Islet precursor cell (in vitro differentiated cells): ENCODE data around the gene DPEP1.
"Not testable (repeated sequence)": the region's sequence is repeated elsewhere in the genome, so short reads cannot be mapped to it uniquely, and the experiment has no call there.

ENCODE experiments used
- DNase-seq: peaks from one replicate; pipeline ENCODE4 v3.0.0-alpha.2; 2018

DPEP1 gene

DNA sequence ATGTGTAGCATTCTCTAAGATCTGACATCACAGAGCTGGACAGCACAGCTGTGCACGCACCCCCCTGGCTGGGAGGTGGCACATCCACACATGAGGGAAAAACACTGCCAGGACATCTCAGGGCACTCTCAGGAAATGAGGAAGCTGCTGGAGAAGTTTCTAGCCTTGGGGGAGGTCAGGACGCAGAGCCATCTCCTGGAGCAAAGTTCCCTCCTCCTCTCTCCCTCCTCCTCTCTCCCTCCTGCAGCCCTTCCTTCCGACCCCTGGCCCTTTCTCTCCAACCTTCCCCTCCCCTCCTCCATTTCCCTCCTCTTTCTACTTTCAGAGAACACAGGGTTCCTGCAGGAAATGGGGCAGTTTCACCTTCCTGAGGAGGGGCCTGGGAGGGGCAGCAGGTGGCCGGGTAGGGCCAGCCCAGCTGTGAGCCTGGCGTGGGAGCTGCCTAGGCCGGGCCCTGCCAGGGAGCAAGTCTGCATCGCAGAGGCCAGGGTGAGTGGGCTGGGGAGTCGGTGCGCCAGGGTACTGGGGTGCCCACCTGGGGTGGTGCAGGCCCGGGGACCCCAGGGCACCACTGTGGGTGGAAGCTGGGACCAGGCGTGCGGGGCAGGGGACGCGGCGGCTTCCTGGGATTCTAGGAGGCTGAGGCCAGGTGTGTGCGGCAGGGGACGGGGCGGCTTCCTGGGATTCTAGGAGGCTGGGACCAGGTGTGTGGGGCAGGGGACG lies at the start of gene DPEP1:
DPEP1 (plus strand) TSS at position 412 of the 723 bp plus-strand sequence. CDS start 16,769 bp downstream, outside the sequence.
- no peak for DNase-seq

DNA sequence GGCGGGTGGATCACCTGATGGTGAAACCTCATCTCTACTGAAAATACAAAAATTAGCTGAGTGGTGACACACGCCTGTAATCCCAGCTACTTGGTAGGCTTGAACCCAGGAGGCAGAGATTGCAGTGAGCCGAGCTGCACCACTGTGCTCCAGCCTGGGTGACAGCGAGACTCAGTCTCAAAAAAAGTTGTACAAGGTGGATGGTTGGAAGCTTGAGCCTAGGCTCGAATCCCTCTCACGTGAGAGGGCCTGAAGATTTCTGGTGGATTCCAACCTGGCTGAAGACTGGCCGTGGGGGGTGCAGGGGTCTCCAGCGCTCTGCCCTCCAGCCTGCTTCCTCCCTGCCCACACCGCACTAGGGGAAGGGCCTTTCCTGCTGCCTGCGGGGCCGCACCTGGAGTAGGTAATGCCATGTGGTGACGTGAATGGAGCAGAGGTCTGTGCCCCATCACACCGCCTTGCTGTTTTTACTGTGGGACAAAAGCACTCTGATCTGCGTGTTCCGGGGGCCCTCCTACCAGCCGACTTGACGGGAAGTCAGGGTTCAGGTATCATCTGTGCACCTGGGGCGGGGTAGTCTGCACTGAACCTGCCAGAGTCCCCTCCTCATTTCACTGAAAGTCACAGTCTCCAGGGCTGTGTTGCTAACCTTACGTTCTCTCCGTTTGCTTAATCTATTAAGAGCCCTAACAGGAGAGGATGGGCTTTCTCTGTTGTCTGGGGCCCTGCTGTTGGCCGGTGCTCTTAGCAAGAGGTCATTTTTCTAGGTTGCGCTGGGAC lies 48.8 kb upstream of the DPEP1 start:
- no peak for DNase-seq

DNA sequence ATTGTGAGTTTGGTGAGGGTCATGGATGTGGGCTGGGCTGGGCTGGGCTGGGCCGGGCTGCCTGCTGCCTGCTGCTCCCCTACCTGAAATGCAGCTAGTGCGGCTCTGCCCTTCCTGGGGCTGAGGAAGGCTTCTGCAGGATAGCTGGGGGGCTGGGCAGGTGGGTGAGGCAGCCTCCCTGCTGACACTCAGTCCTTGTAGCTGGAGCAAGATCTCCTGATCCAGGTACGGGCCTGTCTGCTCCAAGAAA lies 48.3 kb upstream of the DPEP1 start:
- DNase-seq: peak; percentile 77

DNA sequence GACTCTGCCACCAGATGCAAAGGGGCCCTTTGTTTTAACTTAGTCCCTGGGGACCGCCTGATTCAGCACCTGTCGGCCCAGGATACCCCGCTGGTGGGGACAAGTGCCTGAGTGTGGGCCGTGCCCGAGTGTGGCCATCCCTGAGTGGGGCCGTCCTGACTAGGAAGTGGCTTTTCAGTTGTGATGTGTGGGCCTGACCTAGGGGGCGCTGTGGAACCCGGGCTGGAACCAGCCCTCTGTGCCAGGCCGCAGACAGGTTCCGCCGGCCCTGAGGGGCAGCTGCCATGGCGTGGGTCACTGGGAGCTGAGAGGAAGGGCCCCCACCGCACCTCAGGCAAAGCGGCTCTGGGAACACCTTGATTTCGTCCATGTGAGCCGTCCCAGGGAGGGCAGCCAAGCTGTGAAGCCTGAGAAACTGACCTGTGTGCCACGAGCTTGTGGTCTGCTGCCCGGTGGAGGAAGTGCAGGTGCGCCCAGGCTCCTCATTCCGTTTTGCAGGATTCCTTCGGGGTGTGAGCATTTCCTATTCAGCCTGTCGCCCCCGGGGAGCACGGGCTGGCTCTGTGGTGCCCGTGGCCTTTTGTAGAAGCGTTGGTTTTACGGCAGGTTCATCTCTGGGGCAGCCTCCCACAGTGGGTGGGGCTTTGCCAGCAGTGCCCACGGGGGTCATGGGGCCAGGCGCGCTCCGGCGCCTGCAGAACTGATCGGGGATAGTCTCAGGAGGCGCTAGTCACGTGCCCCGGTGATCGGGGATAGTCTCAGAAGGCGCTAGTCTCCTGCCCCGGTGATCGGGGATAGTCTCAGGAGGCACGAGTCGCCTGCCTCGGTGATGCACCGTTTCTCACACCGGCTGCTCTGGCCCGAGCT lies 47.7 kb upstream of the DPEP1 start:
- DNase-seq: peak; percentile 81

DNA sequence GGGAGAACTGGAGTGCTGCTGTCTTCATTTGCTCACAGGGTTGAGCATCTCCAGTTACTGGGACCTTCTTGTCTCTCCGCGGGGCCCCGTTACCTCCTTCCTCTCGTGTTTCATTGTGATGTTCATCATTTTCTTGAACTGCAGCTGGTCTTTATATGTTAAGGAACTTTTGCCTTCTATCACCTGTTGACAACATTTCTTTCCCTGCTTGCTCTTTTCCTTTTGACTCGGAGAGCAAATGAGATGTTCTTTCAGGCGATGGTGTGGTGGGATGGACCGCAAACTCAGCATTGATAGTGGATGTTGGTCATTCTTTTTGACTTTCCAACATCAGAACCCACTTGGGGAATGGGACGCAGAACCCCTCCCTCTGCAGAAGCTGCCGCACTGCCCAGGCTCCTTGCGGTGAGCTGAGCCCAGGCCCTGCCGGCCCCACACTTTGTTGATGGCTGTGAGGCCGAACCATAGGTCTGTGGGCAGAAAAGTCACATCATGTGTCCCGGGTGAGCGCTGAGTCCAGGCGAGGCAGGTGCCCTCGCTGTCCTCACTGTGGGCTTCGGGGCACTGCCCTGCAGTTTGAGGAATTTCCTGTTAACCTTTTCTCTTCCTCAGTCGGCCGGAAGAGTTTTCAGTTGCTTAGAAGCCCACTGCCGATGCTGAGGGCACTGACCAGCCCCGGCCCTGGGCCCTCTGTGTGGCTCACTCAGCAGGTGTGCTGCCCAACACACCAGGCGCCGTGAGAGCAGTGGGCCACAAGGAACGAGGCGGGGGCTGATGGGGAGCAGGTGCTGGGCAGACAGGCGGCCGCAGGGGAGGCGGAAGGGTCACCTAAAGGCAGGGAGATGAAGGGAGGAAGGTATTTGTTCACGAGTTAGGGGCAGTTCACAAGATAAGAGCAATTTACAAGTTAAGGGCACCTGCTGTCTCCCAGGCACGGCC lies 45.5 kb upstream of the DPEP1 start:
- no peak for DNase-seq

DNA sequence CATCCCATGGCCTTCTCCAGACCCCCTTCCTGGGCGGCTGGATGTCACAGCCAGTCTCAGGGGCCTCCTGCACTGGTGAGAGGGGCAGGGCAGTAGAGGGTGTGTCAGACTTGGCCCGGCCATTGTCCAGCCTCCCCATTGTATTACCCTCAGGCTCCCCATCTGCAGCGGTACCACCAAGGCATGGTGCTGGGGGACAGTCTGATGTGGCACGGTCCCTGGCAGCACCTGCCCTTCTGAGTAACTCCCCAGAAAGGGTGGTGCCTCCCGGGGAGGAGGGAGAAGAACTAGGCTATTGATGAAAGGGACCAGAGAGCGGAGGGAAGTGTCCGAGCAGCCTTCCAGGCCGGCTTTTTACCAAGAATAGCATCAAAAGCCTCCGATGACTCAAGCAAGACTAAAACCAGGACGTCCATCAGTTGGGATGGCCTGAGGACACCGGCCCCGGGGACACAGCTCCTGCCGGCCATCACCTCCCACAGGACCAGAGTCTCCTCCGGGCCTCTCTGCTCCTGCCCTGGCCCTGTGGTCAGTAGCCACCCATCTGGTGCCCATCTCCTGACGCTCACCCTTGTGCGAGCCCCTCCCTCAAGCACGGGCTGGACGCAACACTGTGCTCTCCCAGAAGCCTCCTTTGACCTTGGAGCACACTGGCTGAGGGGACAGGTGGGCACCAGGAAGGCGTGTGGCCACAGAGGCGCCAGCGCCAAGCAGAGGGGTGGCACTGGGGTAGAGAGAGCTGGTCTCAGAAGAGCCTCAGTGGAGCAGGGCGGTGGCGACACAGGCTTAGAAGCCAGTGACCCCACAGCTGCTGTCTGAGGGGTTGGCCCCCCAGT lies 43.7 kb upstream of the DPEP1 start:
- DNase-seq: no peak

GRCh38 chr16:89570342-89570923 lies 43.0 kb upstream of the DPEP1 start:
- no peak for DNase-seq

DNA sequence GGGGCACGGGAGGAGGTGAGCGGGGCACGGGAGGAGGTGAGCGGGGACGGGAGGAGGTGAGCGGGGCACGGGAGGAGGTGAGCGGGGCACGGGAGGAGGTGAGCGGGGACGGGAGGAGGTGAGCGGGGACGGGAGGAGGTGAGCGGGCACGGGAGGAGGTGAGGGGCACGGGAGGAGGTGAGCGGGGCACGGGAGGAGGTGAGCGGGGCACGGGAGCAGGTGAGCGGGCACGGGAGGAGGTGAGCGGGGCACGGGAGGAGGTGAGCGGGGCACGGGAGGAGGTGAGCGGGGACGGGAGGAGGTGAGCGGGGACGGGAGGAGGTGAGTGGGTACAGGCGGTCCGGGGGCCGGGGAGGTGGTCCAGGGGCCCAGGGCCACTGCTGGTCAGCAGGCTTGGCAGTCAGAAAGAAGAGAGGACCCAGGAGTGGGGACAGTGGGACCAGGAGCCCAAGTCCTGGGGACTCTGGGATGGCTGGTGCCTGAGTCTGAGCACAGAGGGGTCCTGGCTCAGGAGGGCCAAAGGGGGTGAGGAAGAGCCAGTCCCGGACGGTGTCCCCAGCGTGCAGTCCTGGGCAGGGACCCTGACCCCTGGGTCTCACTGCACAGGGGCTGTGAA lies 42.4 kb upstream of the DPEP1 start:
- DNase-seq: not testable (repeated sequence)

DNA sequence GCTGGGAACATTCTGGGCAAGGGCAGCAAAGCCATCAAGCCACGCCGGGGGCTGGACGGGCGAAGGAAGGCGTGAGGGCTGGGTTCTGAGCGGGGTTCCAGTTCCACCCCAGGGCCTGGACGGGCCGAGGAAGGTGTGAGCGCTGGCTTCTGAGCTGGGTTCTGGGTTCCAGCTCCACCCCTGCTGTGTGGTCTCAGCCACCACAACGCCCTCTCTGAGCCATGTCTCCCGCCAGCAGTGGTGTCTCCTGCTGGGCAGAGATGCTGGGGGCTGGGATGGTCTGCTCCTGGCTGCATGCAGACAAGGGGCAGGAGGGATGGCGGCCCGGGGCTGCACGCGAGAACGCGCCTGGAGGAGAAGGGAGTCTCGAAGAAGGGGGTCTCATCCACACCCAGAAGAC lies 41.8 kb upstream of the DPEP1 start:
- DNase-seq: no peak

- DNase-seq: no peak
These were observed 41.4 kb upstream of the DPEP1 start for GRCh38 chr16:89572073-89572484.

- no peak for DNase-seq
These were observed 40.8 kb upstream of the DPEP1 start for GRCh38 chr16:89572485-89573205.

DNA sequence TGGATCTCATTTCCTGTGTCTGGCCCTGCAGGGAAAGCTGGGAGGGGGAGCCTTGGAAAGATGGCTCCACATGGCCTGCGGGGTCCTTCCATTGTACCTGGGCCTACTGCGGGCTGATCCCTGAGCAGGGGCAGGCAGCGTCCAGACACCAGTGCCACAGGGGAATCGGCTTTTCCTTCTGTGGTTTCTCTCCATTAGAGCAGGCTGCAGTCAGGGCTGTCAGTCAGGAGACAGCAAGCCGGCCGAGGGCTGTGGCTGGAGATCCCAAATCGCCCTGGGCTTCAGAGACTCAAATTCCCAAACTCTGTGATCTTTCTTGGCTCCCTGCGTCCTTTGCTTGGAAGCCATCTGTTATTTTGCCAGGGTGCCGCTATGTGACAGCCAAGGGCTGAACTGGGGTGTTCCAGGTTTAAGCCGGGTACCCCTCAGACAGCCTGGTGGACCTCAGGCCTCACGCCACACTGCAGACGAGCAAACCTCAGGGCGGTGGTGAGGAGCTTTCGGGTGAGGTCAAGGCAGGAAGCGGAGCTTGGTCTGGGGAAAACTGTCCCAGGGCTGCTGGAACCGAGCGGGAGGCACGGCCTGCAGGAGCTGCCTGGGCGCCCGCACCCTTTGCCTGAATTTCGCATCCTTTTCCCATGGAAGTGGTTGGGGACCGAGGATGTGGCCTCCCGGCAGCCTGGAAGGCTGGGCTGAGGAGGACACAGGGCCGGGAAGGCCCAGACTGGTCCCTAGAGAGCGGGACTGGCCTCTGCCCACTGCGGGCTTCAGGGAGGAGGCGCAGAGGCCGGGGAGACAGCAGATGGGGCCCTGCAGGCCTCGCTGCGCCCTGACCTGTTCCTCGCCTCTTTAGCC lies 39.4 kb upstream of the DPEP1 start:
- DNase-seq: peak; percentile 79

- DNase-seq: peak; percentile 91
These were observed 38.7 kb upstream of the DPEP1 start for GRCh38 chr16:89574681-89575246.

GRCh38 chr16:89575247-89576152 lies 37.9 kb upstream of the DPEP1 start, which contains the start of gene CPNE7:
TSS of gene CPNE7 (plus strand) at chr16:89575758. CDS start at chr16:89575898, 140 bp downstream.
- DNase-seq: no peak

DNA sequence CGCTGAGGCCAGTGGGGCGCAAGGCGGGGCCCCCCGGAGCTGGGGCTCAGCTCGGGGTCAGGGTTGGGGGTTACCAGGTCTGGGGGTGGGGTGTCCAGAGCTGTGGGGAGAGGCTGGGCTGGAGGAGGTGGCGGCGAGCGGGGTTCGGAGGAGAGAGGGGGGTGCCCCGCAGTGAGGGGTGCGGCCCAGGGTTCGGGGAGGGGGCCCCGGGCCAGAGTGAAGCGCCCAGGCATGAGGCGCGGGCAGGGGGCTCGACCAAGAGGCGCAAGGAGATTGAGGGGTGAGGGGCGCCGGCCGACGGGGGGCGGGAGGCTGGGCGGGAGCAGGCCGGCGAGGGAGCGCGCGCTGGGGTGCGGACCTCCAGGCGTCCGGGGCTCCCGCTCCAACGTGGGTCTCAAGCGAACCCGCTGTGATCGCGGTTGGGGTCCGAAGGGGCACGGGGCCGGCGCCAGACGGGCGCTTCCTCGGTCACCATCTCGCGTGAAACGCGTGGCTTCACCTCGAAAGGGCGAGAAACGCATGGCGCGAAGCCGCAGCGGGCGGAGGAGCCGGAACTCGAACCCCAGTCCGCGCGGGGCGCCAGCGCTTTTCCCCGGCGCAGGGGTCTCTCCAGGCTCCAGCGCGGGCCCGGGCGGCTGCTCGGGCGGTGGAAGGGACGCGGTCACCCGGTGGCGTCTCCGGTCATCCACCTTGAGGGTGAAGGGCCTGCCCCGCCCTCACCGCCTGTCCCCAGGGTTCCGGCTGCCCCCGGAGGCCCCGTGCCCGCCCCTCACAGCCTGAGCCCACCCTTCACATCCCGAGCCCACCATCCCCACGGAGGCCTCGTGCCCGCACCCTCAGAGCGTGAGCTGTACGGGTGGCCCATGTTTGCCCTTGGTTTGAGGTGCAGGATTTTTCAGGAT lies 37.0 kb upstream of the DPEP1 start:
- no peak for DNase-seq

DNA sequence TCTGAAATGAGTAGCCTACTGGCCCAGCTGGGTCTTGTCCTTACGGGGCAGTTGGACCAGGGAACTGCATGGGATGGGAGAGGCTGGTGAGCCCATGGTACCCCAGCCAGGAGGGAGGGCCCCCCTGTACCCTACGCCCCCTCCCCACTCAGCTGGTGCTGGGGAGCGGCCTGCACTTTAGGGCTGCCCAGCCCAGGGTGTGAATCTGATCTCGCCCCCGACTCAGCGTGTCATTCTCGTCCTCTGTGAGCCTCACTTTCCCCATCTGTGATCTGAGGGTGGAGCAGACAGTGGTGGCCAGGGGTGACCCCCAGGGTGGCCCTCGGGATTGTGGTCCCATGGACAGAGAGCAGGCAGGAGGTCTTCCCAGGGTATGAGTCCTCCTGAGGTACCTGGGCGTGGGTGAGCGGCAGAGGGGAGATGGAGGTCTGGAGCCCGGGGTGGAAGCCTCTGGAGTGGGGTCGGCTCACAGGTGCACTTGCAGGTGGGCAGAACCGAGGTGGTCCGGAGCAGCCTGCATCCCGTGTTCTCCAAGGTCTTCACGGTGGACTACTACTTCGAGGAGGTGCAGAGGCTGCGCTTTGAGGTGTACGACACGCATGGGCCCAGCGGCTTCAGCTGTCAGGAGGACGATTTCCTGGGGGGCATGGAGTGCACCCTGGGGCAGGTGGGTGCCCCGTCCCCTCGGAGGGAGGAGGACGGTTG lies 36.2 kb upstream of the DPEP1 start:
- DNase-seq: no peak
